H9 (cell line): ENCODE measurements around the gene BTRC. TPM values are rescaled to one million over a fixed set of nuclear protein-coding genes. Genes with fewer than 3 reads are reported as not detected.
A peak's percentile ranks its signal among the peaks of the same experiment; 100 is the strongest.

Experiments used
- DNase-seq: peaks from one replicate; pipeline ENCODE4 v3.0.0-alpha.2; 2017
- H2AFZ ChIP-seq: one replicate; pipeline ENCODE4 v1.6.1; 2013; ENCODE audit warnings: mild to moderate bottlenecking, low read length, control low read depth, moderate library complexity
- H2AK5ac ChIP-seq: 2 replicates; pipeline ENCODE4 v1.6.1; 2013; ENCODE audit warnings: low read length, control low read depth, mixed read lengths; ENCODE audit not compliant: insufficient read length
- H2BK120ac ChIP-seq: one replicate; pipeline ENCODE4 v1.6.1; 2013; ENCODE audit warnings: low read depth, mild to moderate bottlenecking, low read length, control low read depth, inconsistent platforms; ENCODE audit not compliant: poor library complexity, severe bottlenecking
- H2BK12ac ChIP-seq: 2 replicates; pipeline ENCODE4 v1.6.1; 2013; ENCODE audit warnings: low read length, control low read depth, mixed read lengths, low read depth; ENCODE audit not compliant: insufficient read length
- H2BK15ac ChIP-seq: 2 replicates; pipeline ENCODE4 v1.6.1; 2013; ENCODE audit warnings: low read depth, low read length, control low read depth
- H2BK20ac ChIP-seq: one replicate; pipeline ENCODE4 v1.6.1; 2013; ENCODE audit warnings: low read depth, mild to moderate bottlenecking, low read length, control low read depth, inconsistent platforms; ENCODE audit not compliant: poor library complexity, severe bottlenecking
- H2BK5ac ChIP-seq: 2 replicates; pipeline ENCODE4 v1.6.1; 2013; ENCODE audit warnings: low read length, control low read depth, mixed read lengths; ENCODE audit not compliant: insufficient read length
- H3K14ac ChIP-seq: 2 replicates; pipeline ENCODE4 v1.6.1; 2013; ENCODE audit warnings: low read length, control low read depth; ENCODE audit not compliant: insufficient read depth
- H3K18ac ChIP-seq: 2 replicates; pipeline ENCODE4 v1.6.1; 2013; ENCODE audit warnings: low read depth, mild to moderate bottlenecking, mixed read lengths, low read length, control low read depth; ENCODE audit not compliant: insufficient read length
- H3K23ac ChIP-seq: 2 replicates; pipeline ENCODE4 v1.6.1; 2013; ENCODE audit warnings: low read length, control low read depth, mixed read lengths, low read depth; ENCODE audit not compliant: insufficient read length
- H3K23me2 ChIP-seq: 2 replicates; pipeline ENCODE4 v1.6.1; 2013; ENCODE audit warnings: low read depth, mild to moderate bottlenecking, mixed read lengths, low read length, control low read depth; ENCODE audit not compliant: insufficient read length, poor library complexity, severe bottlenecking
- H3K27ac ChIP-seq: 2 replicates; pipeline ENCODE4 v1.5.1; 2013; ENCODE audit warnings: low read length, control low read depth, mixed read lengths, low read depth; ENCODE audit not compliant: insufficient read length
- H3K27me3 ChIP-seq: 2 replicates; pipeline ENCODE4 v1.6.1; 2013; ENCODE audit warnings: low read length, control low read depth, inconsistent platforms; ENCODE audit not compliant: insufficient read depth
- H3K4ac ChIP-seq: 2 replicates; pipeline ENCODE4 v1.6.1; 2013; ENCODE audit warnings: low read depth, mild to moderate bottlenecking, control low read depth, inconsistent platforms, low read length, moderate library complexity
- H3K4me1 ChIP-seq: 2 replicates; pipeline ENCODE4 v1.6.1; 2013; ENCODE audit warnings: low read length, control low read depth, inconsistent platforms; ENCODE audit not compliant: insufficient read depth
- H3K4me2 ChIP-seq: 2 replicates; pipeline ENCODE4 v1.6.1; 2013; ENCODE audit warnings: low read length, control low read depth, mixed read lengths; ENCODE audit not compliant: insufficient read length, insufficient read depth
- H3K56ac ChIP-seq: 2 replicates; pipeline ENCODE4 v1.6.1; 2013; ENCODE audit warnings: low read depth, mild to moderate bottlenecking, mixed read lengths, low read length, control low read depth; ENCODE audit not compliant: insufficient read length
- H3K79me1 ChIP-seq: 2 replicates; pipeline ENCODE4 v1.6.1; 2013; ENCODE audit warnings: low read depth, mild to moderate bottlenecking, moderate library complexity, low read length, control low read depth, inconsistent platforms; ENCODE audit not compliant: insufficient read depth, poor library complexity, severe bottlenecking
- H3K79me2 ChIP-seq: 2 replicates; pipeline ENCODE4 v1.6.1; 2013; ENCODE audit warnings: low read length, control low read depth, inconsistent platforms; ENCODE audit not compliant: insufficient read depth
- H3K9ac ChIP-seq: 2 replicates; pipeline ENCODE4 v1.6.1; 2013; ENCODE audit warnings: low read length, control low read depth, mixed read lengths; ENCODE audit not compliant: insufficient read length; ENCODE audit errors: extremely low read depth
- H3K9me3 ChIP-seq: one replicate; pipeline ENCODE4 v1.6.1; 2013; ENCODE audit warnings: low read depth, low read length, inconsistent platforms; ENCODE audit not compliant: control insufficient read depth
- H3T11ph ChIP-seq: one replicate; pipeline ENCODE4 v1.6.1; 2013; ENCODE audit warnings: mild to moderate bottlenecking, low read length, control low read depth, inconsistent platforms
- H4K20me1 ChIP-seq: one replicate; pipeline ENCODE4 v1.6.1; 2013; ENCODE audit not compliant: control insufficient read depth, insufficient read length, insufficient read depth
- H4K5ac ChIP-seq: 2 replicates; pipeline ENCODE4 v1.6.1; 2013; ENCODE audit warnings: low read depth, mild to moderate bottlenecking, mixed read lengths, low read length, control low read depth; ENCODE audit not compliant: insufficient read length
- H4K8ac ChIP-seq: replicated peaks from 2 replicates; pipeline ENCODE4 v1.6.1; 2013; ENCODE audit warnings: low read length, control low read depth, mixed read lengths, low read depth; ENCODE audit not compliant: insufficient read length
- H4K91ac ChIP-seq: 2 replicates; pipeline ENCODE4 v1.6.1; 2013; ENCODE audit warnings: low read depth, mild to moderate bottlenecking, moderate library complexity, mixed read lengths, low read length, control low read depth; ENCODE audit not compliant: insufficient read length
- H3K27ac Mint-ChIP-seq, 3 experiments: 2 replicates in 2 of 3; 3 replicates in 1 of 3; pipeline ENCODE4 v1.8.0; 2020 to 2021; ENCODE audit warnings: mixed read lengths in 3 of 3, mild to moderate bottlenecking in 1 of 3, moderate library complexity in 1 of 3
- H3K27me3 Mint-ChIP-seq: 2 replicates; pipeline ENCODE4 v1.8.0; 2021; ENCODE audit warnings: low read depth, mild to moderate bottlenecking, moderate library complexity, mixed read lengths
- H3K36me3 Mint-ChIP-seq, 3 experiments: 2 replicates in 2 of 3; 3 replicates in 1 of 3; pipeline ENCODE4 v1.8.0; 2020 to 2021; ENCODE audit warnings: low read depth in 3 of 3, mixed read lengths in 3 of 3; ENCODE audit not compliant: insufficient read depth in 1 of 3
- H3K4me1 Mint-ChIP-seq, 2 experiments: 2 replicates each; pipeline ENCODE4 v1.8.0; 2020; ENCODE audit warnings: mixed read lengths in 2 of 2
- H3K4me3 Mint-ChIP-seq, 2 experiments: 2 replicates in 1 of 2; 3 replicates in 1 of 2; pipeline ENCODE4 v1.8.0; 2020 to 2021; ENCODE audit warnings: mild to moderate bottlenecking in 2 of 2, mixed read lengths in 2 of 2, moderate library complexity in 1 of 2
- H3K9me3 Mint-ChIP-seq, 2 experiments: 2 replicates in 1 of 2; 3 replicates in 1 of 2; pipeline ENCODE4 v1.8.0; 2020; ENCODE audit warnings: mild to moderate bottlenecking in 2 of 2, mixed read lengths in 2 of 2, moderate library complexity in 1 of 2
- CTCF ChIP-seq: fragments of 200-600 bp; sonication (generic); conservative IDR thresholded peaks from 3 replicates; pipeline ENCODE4 v1.8.0; 2021; ENCODE audit warnings: antibody characterized with exemption, mild to moderate bottlenecking
- WGBS: extraction: QIAGEN DNeasy Blood & Tissue Kit; methylation state at CpG from one replicate; pipeline ENCODE4 v1.1.7; 2013; ENCODE audit warnings: missing lambda C conversion rate, low lambda C conversion rate, mixed read lengths; ENCODE audit not compliant: insufficient read length; ENCODE audit errors: extremely low coverage; 5-methylcytosine and 5-hydroxymethylcytosine counted together
- total RNA-seq: library from RNA; stranded (reverse); gene quantifications from 2 replicates; pipeline ENCODE4 v1.2.1, GENCODE V29; 2021

BTRC gene
- total RNA-seq, 1 experiment from 2014 or later: 24.2 TPM

- Histone ChIP-seq H3K4me1 (no peaks in the 10 kb centered on the region; the same call in 1 of the 2 replicates), H2BK120ac (no peak overlapping the region), H2BK15ac (no peak overlapping the region), H3K23ac (no peak overlapping the region), H2AFZ (no peak overlapping the region), H3K79me1 (no peaks in the 10 kb centered on the region), H3K14ac (no peak overlapping the region), H4K20me1 (no peaks in the 10 kb centered on the region), H3K18ac (no peak overlapping the region), H3K9ac (no peak overlapping the region), H3K27ac (no peak overlapping the region), H4K91ac (no peak overlapping the region), H3K27me3 (no peaks in the 10 kb centered on the region; the same call in 1 of the 2 replicates), H2AK5ac (no peak overlapping the region), H3T11ph (no peak overlapping the region), H3K4me2 (no peak overlapping the region), H4K8ac (no peak overlapping the region), H3K9me3 (no peaks in the 10 kb centered on the region), H3K4ac (no peak overlapping the region), H3K79me2 (no peaks in the 10 kb centered on the region), H2BK5ac (no peak overlapping the region), H4K5ac (no peak overlapping the region), H2BK20ac (no peak overlapping the region), H3K56ac (no peak overlapping the region), H2BK12ac (no peak overlapping the region), H3K23me2 (no peaks in the 10 kb centered on the region)
- Mint-ChIP-seq H3K27ac (peak overlapping the region in 1 of 3 experiments; percentile 20; a peak in 2 of 7 replicates), H3K9me3 (no peaks in the 10 kb centered on the region), H3K36me3 (no peaks in the 10 kb centered on the region; a peak in 1 of 7 replicates), H3K27me3 (no peaks in the 10 kb centered on the region; the same call in 1 of the 2 replicates), H3K4me1 (peaks cover 0 to 6% of the 10 kb centered on the region in 2 experiments; a peak in 2 of 4 replicates), H3K4me3 (no peak overlapping the region)
- DNase-seq: no peak
- TF ChIP-seq CTCF: no peak
- WGBS: no CpG with 5 or more reads among the region's 11 CpGs
These were observed 153.1 kb downstream of the BTRC start for GRCh38 chr10:101506829-101507661.
